ENCODE measurements around the gene CARD9. TPM values are rescaled to one million over a fixed set of nuclear protein-coding genes. Genes with fewer than 3 reads are reported as not detected.

The CARD9 gene
- total and polyA plus RNA-seq, 2 of the 4 experiments (the other 2 are of a cell fraction): 0.36 to 1.9 TPM

DNA sequence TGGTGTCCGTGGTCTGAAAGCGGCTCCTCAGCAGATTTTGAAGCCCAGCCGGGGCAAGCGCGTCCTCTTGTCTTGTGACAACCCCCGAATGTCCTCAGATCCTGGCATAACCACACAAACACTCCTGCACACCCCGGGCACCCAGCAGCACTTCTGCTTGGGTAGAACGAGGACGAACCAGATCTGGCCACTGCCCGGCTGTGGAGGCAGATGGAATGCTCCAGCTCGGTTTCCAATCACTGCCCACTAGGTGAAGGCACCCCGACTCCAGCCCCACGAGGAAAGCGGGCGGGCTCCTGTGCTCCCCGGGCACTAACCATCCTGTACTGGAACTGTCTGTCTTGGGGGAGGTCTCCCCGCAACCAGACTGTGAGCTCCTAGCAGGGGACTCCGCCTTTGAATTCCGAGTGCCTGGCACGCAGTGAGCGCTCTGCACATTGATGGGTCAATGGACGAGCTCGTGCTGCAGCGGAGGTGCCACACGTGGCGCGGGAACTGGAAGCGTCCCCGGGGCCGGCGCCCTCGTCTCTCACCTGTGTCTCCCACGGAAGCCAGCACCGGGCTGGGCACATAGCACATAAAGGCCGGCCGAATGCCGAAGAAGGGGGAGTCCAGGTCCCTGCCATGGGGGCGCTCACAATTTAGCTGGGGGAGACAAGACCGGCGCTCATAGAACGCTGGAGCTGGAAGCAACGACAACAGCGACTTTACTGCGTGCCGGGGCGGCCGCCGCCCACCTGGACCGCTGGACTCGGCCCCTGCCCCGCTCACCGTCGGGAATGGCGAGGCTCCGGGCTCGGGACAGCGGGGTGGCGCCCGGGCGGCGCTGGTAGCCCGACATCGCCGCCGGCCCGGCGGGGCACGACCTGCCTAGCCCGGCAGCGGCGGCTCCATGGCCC is 36.3 kb upstream of the CARD9 start (continued):
- no peak for TF ChIP-seq MAZ (IDR thresholded peaks at IDR 0.05; ENCODE audit: borderline replicate concordance, low read depth, low read length)
- no peak for TF ChIP-seq RFX5 (IDR thresholded peaks at IDR 0.05; ENCODE audit: low read depth, low read length)

DNA sequence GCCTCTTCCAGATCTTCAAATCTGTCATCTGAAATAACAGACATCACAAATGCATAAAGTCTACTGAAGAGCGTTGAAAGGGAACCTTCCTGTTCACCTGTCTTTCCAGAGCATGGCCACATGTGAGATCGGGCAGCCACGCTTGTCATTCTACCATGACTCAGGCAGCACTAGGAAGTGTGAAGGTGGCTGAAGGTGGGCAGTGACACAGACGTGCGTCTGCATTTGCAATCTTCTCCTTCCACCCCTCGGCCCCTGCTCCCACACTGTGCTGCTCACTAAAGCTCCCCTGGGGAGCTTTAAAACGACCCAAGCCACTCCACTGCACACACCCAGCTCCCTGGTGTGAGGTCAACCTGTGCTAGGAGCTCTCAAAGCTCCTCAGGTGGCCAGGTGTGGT is 34.4 kb upstream of the CARD9 start:
- no peak overlapping the region for H2BK120ac ChIP-seq (ENCODE audit: low read depth, low read length)
- peaks cover 38% of the 10 kb centered on the region for H3K36me3 ChIP-seq (ENCODE audit: control insufficient read depth, insufficient read depth, low read length)
- WGBS, 2 experiments (ENCODE audit: extremely low coverage in 2 of 2, insufficient read length in 1 of 2): 80% methylated on average over 1 of the region's 7 CpGs; no CpG with 5 or more reads in 1 of the 2 experiments
- H4K91ac ChIP-seq (ENCODE audit: insufficient read depth, low read depth, low read length): no peak overlapping the region
- no peaks in the 10 kb centered on the region for H3K27me3 ChIP-seq (ENCODE audit: control insufficient read depth, insufficient read depth, low read length)
- no peak overlapping the region for H3K4me3 ChIP-seq (ENCODE audit: insufficient read depth, low read depth, low read length)
- peak overlapping the region; percentile 65 for H2AK9ac ChIP-seq (replicated peaks; ENCODE audit: low read depth, low read length, poor library complexity)
- no peak overlapping the region for H3K23ac ChIP-seq (ENCODE audit: low read depth, low read length)
- in situ Hi-C loops (cut with MboI; ENCODE audit: low sequenced_read_pairs) (no loop called here), dilution Hi-C loops (cut with HindIII; ENCODE audit: low sequenced_read_pairs, unreplicated experiment) (no loop called here), intact Hi-C loops (cut with micrococcal nuclease) (no loop called here)
- no peak overlapping the region for H3K56ac ChIP-seq (ENCODE audit: extremely low read depth, insufficient read depth, low read length)
- ChIA-PET CTCF (no interaction called here), POLR2A (ENCODE audit: unreplicated experiment) (no interaction called here)
- H2AFZ ChIP-seq (replicated peaks; ENCODE audit: low read length, poor library complexity): no peak overlapping the region
- no peak overlapping the region for H2BK5ac ChIP-seq (ENCODE audit: low read depth, low read length, poor library complexity, severe bottlenecking)
- no peak overlapping the region for H3K18ac ChIP-seq (ENCODE audit: low read depth, low read length)
- H4K8ac ChIP-seq (ENCODE audit: low read depth in 2 of 2, low read length in 2 of 2): no peak overlapping the region
- peaks cover 12 to 44% of the 10 kb centered on the region in 2 experiments for H3K79me1 ChIP-seq (ENCODE audit: low read depth in 1 of 2, low read length in 2 of 2)
- H2AK5ac ChIP-seq (ENCODE audit: low read depth, low read length): no peak overlapping the region
- H3K14ac ChIP-seq (replicated peaks; ENCODE audit: low read depth, low read length): no peak overlapping the region
- H4K20me1 ChIP-seq (ENCODE audit: insufficient read depth, low read length): peaks cover 25% of the 10 kb centered on the region
- H3K9me1 ChIP-seq (ENCODE audit: insufficient read depth, low read length): peaks cover 7% of the 10 kb centered on the region; the same call in 1 of the 2 replicates
- ATAC-seq (ENCODE audit: low read depth) (no peak), DNase-seq (no peak)
- H2BK15ac ChIP-seq (ENCODE audit: low read depth, low read length): no peak overlapping the region
- peaks cover 12% of the 10 kb centered on the region for H3K4me1 ChIP-seq (ENCODE audit: control insufficient read depth, insufficient read depth, low read length)
- no TSS peak for BruUV-seq (replicated peaks)
- H3K9me3 ChIP-seq (ENCODE audit: control insufficient read depth, insufficient read depth, low read length): no peaks in the 10 kb centered on the region
- H2BK20ac ChIP-seq (ENCODE audit: low read depth, low read length): no peak overlapping the region
- H4K5ac ChIP-seq (ENCODE audit: low read depth, low read length): no peak overlapping the region
- H3K9ac ChIP-seq (ENCODE audit: low read depth, low read length): no peak overlapping the region
- H3K4ac ChIP-seq (ENCODE audit: low read depth, low read length): no peak overlapping the region
- no peak overlapping the region for H3K4me2 ChIP-seq (ENCODE audit: low read depth, low read length)
- H3K27ac ChIP-seq (ENCODE audit: insufficient read depth, low read length): no peak overlapping the region
- no peak for TF ChIP-seq NFE2L2 (IDR thresholded peaks at IDR 0.05; ENCODE audit: low read depth, low read length)
- no peak for TF ChIP-seq MXI1 (IDR thresholded peaks at IDR 0.05; ENCODE audit: borderline replicate concordance, low read depth, low read length)
- TF ChIP-seq POLR2A (IDR thresholded peaks at IDR 0.05; ENCODE audit: low read depth, low read length): no peak
- no peak for TF ChIP-seq RFX5 (IDR thresholded peaks at IDR 0.05; ENCODE audit: low read depth, low read length)
- TF ChIP-seq MAFK (IDR thresholded peaks at IDR 0.05; ENCODE audit: low read depth, low read length): no peak
- no peak for TF ChIP-seq FOS (IDR thresholded peaks at IDR 0.05; ENCODE audit: low read depth, low read length)
- no peak for TF ChIP-seq CHD1 (IDR thresholded peaks at IDR 0.05; ENCODE audit: low read depth, low read length)
- no peak for TF ChIP-seq RCOR1 (IDR thresholded peaks at IDR 0.05; ENCODE audit: insufficient replicate concordance, low read length)
- TF ChIP-seq, protein P1, sequence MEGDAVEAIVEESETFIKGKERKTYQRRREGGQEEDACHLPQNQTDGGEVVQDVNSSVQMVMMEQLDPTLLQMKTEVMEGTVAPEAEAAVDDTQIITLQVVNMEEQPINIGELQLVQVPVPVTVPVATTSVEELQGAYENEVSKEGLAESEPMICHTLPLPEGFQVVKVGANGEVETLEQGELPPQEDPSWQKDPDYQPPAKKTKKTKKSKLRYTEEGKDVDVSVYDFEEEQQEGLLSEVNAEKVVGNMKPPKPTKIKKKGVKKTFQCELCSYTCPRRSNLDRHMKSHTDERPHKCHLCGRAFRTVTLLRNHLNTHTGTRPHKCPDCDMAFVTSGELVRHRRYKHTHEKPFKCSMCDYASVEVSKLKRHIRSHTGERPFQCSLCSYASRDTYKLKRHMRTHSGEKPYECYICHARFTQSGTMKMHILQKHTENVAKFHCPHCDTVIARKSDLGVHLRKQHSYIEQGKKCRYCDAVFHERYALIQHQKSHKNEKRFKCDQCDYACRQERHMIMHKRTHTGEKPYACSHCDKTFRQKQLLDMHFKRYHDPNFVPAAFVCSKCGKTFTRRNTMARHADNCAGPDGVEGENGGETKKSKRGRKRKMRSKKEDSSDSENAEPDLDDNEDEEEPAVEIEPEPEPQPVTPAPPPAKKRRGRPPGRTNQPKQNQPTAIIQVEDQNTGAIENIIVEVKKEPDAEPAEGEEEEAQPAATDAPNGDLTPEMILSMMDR (conservative IDR thresholded peaks at IDR 0.05; ENCODE audit: low read depth, low read length): no peak
- no peak for TF ChIP-seq RAD21 (IDR thresholded peaks at IDR 0.05; ENCODE audit: low read length)

All from IMR-90 (cell line).